ENCODE results near the gene SYT1. TPM values are rescaled to one million over a fixed set of nuclear protein-coding genes. Genes with fewer than 3 reads are reported as not detected.

Gene SYT1
- total RNA-seq, 1 experiment from 2014 or later, result 15.8 TPM

DNA sequence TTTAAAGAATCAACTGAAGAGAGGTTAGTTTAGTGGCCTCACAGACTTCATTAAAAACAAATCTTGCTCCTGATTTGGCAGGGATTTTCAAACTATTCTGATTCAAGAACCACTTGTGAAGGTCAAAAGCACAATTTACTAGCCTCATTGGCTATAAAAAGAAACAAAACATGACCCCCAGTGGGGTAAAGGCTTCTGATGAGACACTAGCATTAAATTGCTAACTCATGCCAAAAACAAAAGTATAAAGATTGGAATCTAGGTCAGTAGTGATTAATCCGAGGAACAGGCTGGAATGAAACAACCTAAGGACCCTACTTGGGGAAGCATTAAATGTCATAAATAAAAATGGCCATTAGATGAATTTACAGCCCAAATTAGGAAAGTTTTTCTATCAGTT lies 513.9 kb downstream of the SYT1 start:
- H2BK120ac ChIP-seq (ENCODE audit: low read depth, low read length, poor library complexity, severe bottlenecking), result no peak overlapping the region
- no peak overlapping the region for H2AK5ac ChIP-seq (ENCODE audit: insufficient read length, low read length)
- H3K27me3 ChIP-seq (ENCODE audit: insufficient read depth, low read length), result no peaks in the 10 kb centered on the region
- H3K9me3 ChIP-seq (ENCODE audit: control insufficient read depth, low read depth, low read length), result no peaks in the 10 kb centered on the region
- no peak overlapping the region for H3K27ac ChIP-seq (ENCODE audit: insufficient read length, low read depth, low read length)
- no peak overlapping the region for H3K23ac ChIP-seq (ENCODE audit: insufficient read length, low read depth, low read length)
- peaks cover 53 to 60% of the 10 kb centered on the region in 2 experiments for H3K4me1 Mint-ChIP-seq
- peaks cover 20% of the 10 kb centered on the region for H3K4me1 ChIP-seq (ENCODE audit: insufficient read depth, low read length)
- H3K56ac ChIP-seq (ENCODE audit: insufficient read length, low read depth, low read length), result no peak overlapping the region
- H3K27ac Mint-ChIP-seq, result peak overlapping the region; percentile 19 to 62 (median 32); a peak in 2 of 7 replicates
- no peaks in the 10 kb centered on the region for H3K79me1 ChIP-seq (ENCODE audit: insufficient read depth, low read depth, low read length, poor library complexity, severe bottlenecking)
- no peaks in the 10 kb centered on the region; a peak in 1 of 7 replicates for H3K36me3 Mint-ChIP-seq (ENCODE audit: insufficient read depth in 1 of 3, low read depth in 3 of 3)
- no peak overlapping the region for H2BK5ac ChIP-seq (ENCODE audit: insufficient read length, low read length)
- no peak overlapping the region for H3K4me3 Mint-ChIP-seq
- no peaks in the 10 kb centered on the region for H3K9me3 Mint-ChIP-seq
- H2BK15ac ChIP-seq (ENCODE audit: low read depth, low read length), result no peak overlapping the region
- H4K91ac ChIP-seq (ENCODE audit: insufficient read length, low read depth, low read length), result no peak overlapping the region
- H3K4me2 ChIP-seq (ENCODE audit: insufficient read depth, insufficient read length, low read length), result no peak overlapping the region
- H3K18ac ChIP-seq (ENCODE audit: insufficient read length, low read depth, low read length), result no peak overlapping the region
- no peak overlapping the region for H2BK12ac ChIP-seq (ENCODE audit: insufficient read length, low read depth, low read length)
- H4K5ac ChIP-seq (ENCODE audit: insufficient read length, low read depth, low read length), result no peak overlapping the region
- H3K79me2 ChIP-seq (ENCODE audit: insufficient read depth, low read length), result no peaks in the 10 kb centered on the region
- no peak overlapping the region for H2AFZ ChIP-seq (ENCODE audit: low read length)
- no peak overlapping the region for H2BK20ac ChIP-seq (ENCODE audit: low read depth, low read length, poor library complexity, severe bottlenecking)
- H4K20me1 ChIP-seq (ENCODE audit: control insufficient read depth, insufficient read depth, insufficient read length), result no peaks in the 10 kb centered on the region
- WGBS (ENCODE audit: extremely low coverage, insufficient read length, low lambda C conversion rate), result no CpG with 5 or more reads among the region's 1 CpG
- no peaks in the 10 kb centered on the region for H3K23me2 ChIP-seq (ENCODE audit: insufficient read length, low read depth, low read length, poor library complexity, severe bottlenecking)
- no peak overlapping the region for H3K14ac ChIP-seq (ENCODE audit: insufficient read depth, low read length)
- TF ChIP-seq, protein P1, sequence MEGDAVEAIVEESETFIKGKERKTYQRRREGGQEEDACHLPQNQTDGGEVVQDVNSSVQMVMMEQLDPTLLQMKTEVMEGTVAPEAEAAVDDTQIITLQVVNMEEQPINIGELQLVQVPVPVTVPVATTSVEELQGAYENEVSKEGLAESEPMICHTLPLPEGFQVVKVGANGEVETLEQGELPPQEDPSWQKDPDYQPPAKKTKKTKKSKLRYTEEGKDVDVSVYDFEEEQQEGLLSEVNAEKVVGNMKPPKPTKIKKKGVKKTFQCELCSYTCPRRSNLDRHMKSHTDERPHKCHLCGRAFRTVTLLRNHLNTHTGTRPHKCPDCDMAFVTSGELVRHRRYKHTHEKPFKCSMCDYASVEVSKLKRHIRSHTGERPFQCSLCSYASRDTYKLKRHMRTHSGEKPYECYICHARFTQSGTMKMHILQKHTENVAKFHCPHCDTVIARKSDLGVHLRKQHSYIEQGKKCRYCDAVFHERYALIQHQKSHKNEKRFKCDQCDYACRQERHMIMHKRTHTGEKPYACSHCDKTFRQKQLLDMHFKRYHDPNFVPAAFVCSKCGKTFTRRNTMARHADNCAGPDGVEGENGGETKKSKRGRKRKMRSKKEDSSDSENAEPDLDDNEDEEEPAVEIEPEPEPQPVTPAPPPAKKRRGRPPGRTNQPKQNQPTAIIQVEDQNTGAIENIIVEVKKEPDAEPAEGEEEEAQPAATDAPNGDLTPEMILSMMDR (conservative IDR thresholded peaks at IDR 0.05), result no peak
- no peak overlapping the region for H3K4ac ChIP-seq (ENCODE audit: low read depth, low read length)
- H4K8ac ChIP-seq (replicated peaks; ENCODE audit: insufficient read length, low read depth, low read length), result no peak overlapping the region
- no peak overlapping the region for H3K9ac ChIP-seq (ENCODE audit: extremely low read depth, insufficient read length, low read length)
- no peak overlapping the region for H3T11ph ChIP-seq (ENCODE audit: low read length)
- H3K27me3 Mint-ChIP-seq (ENCODE audit: low read depth), result no peaks in the 10 kb centered on the region; the same call in 1 of the 2 replicates
- no peak for DNase-seq

Data from H9 (cell line).